Endothelial cell of umbilical vein (primary cell): ENCODE measurements around the gene RACGAP1. TPM values are rescaled to one million over a fixed set of nuclear protein-coding genes. Genes with fewer than 3 reads are reported as not detected.

ENCODE experiments used
- BruUV-seq: library from RNA; stranded (reverse); fragments of 400-500 nt; replicated peaks from 2 replicates; lab custom pipeline; 2021; lab: Mats Ljungman, UMichigan
- CTCF ChIA-PET: fragments of 300-600, 350-600 bp; sonication (Branson Sonifier 250); formaldehyde crosslinking; loops from one replicate; lab custom pipeline; 2021; ENCODE audit warnings: antibody characterized with exemption, inconsistent platforms; lab: Charles Lee
- POLR2A ChIA-PET: fragments of 300-600, 350-600 bp; sonication (Branson Sonifier 250); formaldehyde crosslinking; loops from one replicate; lab custom pipeline; 2021; ENCODE audit warnings: antibody characterized with exemption, inconsistent platforms; lab: Charles Lee
- DNase-seq: peaks from one replicate; pipeline ENCODE4 v3.0.0-alpha.2; 2011; ENCODE audit warnings: low read depth, low spot score
- FAIRE-seq: peaks from 2 replicates; lab custom pipeline; 2011; peaks lifted over from hg19 to GRCh38; lab: Jason Lieb, UNC
- H2AFZ ChIP-seq: 2 replicates; pipeline ENCODE4 v1.6.0; 2012; ENCODE audit warnings: low read depth, low read length, control low read depth, inconsistent platforms
- H3K27ac ChIP-seq: 2 replicates; pipeline ENCODE4 v1.5.1; 2011; ENCODE audit warnings: low read depth, mild to moderate bottlenecking, control low read depth, low read length, moderate library complexity; ENCODE audit not compliant: insufficient read depth
- H3K27me3 ChIP-seq, 2 experiments: 2 replicates each; pipeline versions ENCODE4 v1.6.0 to v1.6.1; 2011; ENCODE audit warnings: low read length in 2 of 2, mixed read lengths in 1 of 2; ENCODE audit not compliant: control insufficient read depth in 2 of 2, insufficient read depth in 2 of 2
- H3K36me3 ChIP-seq, 2 experiments: 2 replicates in 1 of 2; 3 replicates in 1 of 2; pipeline ENCODE4 v1.5.1; 2011; ENCODE audit warnings: low read length in 2 of 2, mild to moderate bottlenecking in 1 of 2, moderate library complexity in 1 of 2; ENCODE audit not compliant: control insufficient read depth in 2 of 2, insufficient read depth in 2 of 2; ENCODE audit errors: extremely low read depth in 1 of 2
- H3K4me1 ChIP-seq: 3 replicates; pipeline ENCODE4 v1.5.1; 2011; ENCODE audit warnings: mild to moderate bottlenecking, low read length; ENCODE audit not compliant: control insufficient read depth, insufficient read depth; ENCODE audit errors: extremely low read depth
- H3K4me2 ChIP-seq: 2 replicates; pipeline ENCODE4 v1.6.1; 2011; ENCODE audit warnings: low read length, control low read depth, mixed read lengths; ENCODE audit not compliant: insufficient read depth
- H3K4me3 ChIP-seq, 3 experiments: fragments of 200-600 bp in 1 of 3; sonication (generic), shearing (Covaris generic) in 1 of 3; replicated peaks in 1 of 3; 2 replicates each; pipeline ENCODE4 v1.5.1; 2011 to 2016; ENCODE audit warnings: control low read depth in 3 of 3, low read length in 3 of 3, mild to moderate bottlenecking in 2 of 3, inconsistent platforms in 1 of 3, low read depth in 1 of 3, moderate library complexity in 1 of 3; ENCODE audit not compliant: insufficient read depth in 1 of 3
- H3K79me2 ChIP-seq: 2 replicates; pipeline ENCODE4 v1.6.0; 2012; ENCODE audit warnings: low read length, inconsistent platforms; ENCODE audit not compliant: control insufficient read depth, insufficient read depth
- H3K9ac ChIP-seq: replicated peaks from 2 replicates; pipeline ENCODE3; 2011; ENCODE audit warnings: low read length, control low read depth; ENCODE audit not compliant: insufficient read depth; ENCODE audit errors: extremely low read depth
- H3K9me1 ChIP-seq: replicated peaks from 3 replicates; pipeline ENCODE4 v1.6.0; 2011; ENCODE audit warnings: mild to moderate bottlenecking, low read length; ENCODE audit not compliant: control insufficient read depth, insufficient read depth; ENCODE audit errors: extremely low read depth
- H3K9me3 ChIP-seq: replicated peaks from 2 replicates; pipeline ENCODE4 v1.5.1; 2012; ENCODE audit warnings: low read length, inconsistent platforms; ENCODE audit not compliant: control insufficient read depth, insufficient read depth
- H4K20me1 ChIP-seq: replicated peaks from 2 replicates; pipeline ENCODE3; 2011; ENCODE audit warnings: mild to moderate bottlenecking, low read length; ENCODE audit not compliant: control insufficient read depth, insufficient read depth; ENCODE audit errors: extremely low read depth
- CTCF ChIP-seq, 2 donors: IDR thresholded peaks; 1 replicate in 1 of 2; 2 replicates in 1 of 2; pipeline ENCODE4 v1.5.1; 2011; ENCODE audit warnings: low read length in 2 of 2, mild to moderate bottlenecking in 2 of 2, moderate library complexity in 2 of 2, control low read depth in 1 of 2, inconsistent platforms in 1 of 2, low read depth in 1 of 2; ENCODE audit not compliant: insufficient read depth in 1 of 2; ENCODE audit errors: extremely low read depth in 1 of 2
- EZH2 ChIP-seq: IDR thresholded peaks from 2 replicates; pipeline ENCODE4 v1.6.1; 2012; ENCODE audit warnings: borderline replicate concordance, low read depth, mild to moderate bottlenecking, moderate library complexity, low read length, inconsistent platforms; ENCODE audit not compliant: severe bottlenecking
- FOS ChIP-seq: IDR thresholded peaks from 2 replicates; pipeline ENCODE4 v1.6.1; 2011; ENCODE audit warnings: mild to moderate bottlenecking, low read length, moderate library complexity, borderline replicate concordance; ENCODE audit not compliant: insufficient read depth
- GATA2 ChIP-seq: IDR thresholded peaks from 2 replicates; pipeline ENCODE4 v1.7.0; 2011; ENCODE audit warnings: low read depth, mild to moderate bottlenecking, moderate library complexity, mixed read lengths, low read length; ENCODE audit not compliant: insufficient read length, insufficient read depth
- JUN ChIP-seq: IDR thresholded peaks from 2 replicates; pipeline ENCODE4 v1.6.1; 2011; ENCODE audit warnings: borderline replicate concordance, low read depth; ENCODE audit not compliant: insufficient read length, insufficient read depth
- MAX ChIP-seq: IDR thresholded peaks from 2 replicates; pipeline ENCODE4 v1.6.1; 2011; ENCODE audit not compliant: insufficient read depth, insufficient read length
- MYC ChIP-seq: IDR thresholded peaks from one replicate; pipeline ENCODE4 v1.6.1; 2011; ENCODE audit warnings: mild to moderate bottlenecking, low read depth, low read length
- POLR2A ChIP-seq: IDR thresholded peaks from 2 replicates; pipeline ENCODE4 v1.6.1; 2012; ENCODE audit warnings: low read depth, mild to moderate bottlenecking, control low read depth, low read length
- POLR2AphosphoS5 ChIP-seq: IDR thresholded peaks from 2 replicates; pipeline ENCODE4 v1.6.1; 2012; ENCODE audit warnings: low read depth, mild to moderate bottlenecking, control low read depth, low read length, moderate library complexity; ENCODE audit not compliant: insufficient read depth
- dilution Hi-C: fragments of 300-500 bp; cut with MboI; formaldehyde crosslinking; loops from one replicate; pipeline ENCODE4 v1.15.0; 2019; ENCODE audit warnings: low sequenced_read_pairs; ENCODE audit not compliant: extremely low pct_ligation_motif_present
- intact Hi-C: fragments of 100-400 bp; cut with micrococcal nuclease; formaldehyde crosslinking; loops from one replicate; pipeline ENCODE4 v1.10.0; 2022
- polyA plus RNA-seq, 4 experiments: library from polyadenylated mRNA; depleted of rRNA in 3 of 4; stranded (reverse) in 3 of 4; unstranded in 1 of 4; fragments of >200 nt; gene quantifications; 2 replicates each; pipeline versions ENCODE4 v1.2.1 to v1.2.3, GENCODE V29; 2011 to 2012; ENCODE audit warnings: missing spikeins in 1 of 4
- total RNA-seq: library from RNA; stranded (reverse); gene quantifications from 2 replicates; pipeline ENCODE4 v1.2.3, GENCODE V29; 2021

Gene RACGAP1
- total and polyA plus RNA-seq, 2 donors (not counting 3 experiments of a cell fraction or from before 2014, with no cell fraction given): 16.5 to 56.3 TPM

DNA sequence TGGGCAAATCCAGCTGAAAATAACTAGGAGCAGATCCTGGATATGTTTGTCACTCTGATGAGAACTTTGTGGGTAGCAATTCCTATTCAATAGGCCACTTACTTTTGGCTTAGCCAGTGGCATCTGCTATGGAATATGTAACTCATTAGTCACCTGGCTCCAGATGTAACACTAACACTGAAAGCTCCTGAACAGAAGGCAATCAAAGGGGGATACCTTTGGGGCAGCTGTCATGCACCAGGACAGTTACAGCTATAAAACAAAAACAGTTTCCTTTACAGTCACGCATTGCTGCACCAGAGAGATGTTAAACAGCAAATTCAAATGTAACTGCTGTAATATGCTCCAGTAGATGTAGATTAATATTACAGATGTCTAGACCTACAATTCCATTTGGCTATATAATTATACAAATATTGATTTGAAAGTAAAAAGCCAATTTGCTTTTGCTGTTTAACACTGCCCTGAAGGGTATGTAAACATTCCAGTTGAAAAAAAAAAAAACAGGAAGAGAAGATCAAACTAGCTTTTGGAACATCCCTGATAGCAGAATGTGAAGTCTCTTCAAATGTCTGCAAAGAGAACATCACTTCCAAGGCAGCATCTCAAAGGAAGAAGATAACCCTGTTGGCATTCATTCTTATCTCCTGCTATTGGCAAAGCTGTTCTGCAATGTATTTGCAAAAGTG, 18.4 kb downstream of the RACGAP1 start:
- H3K9me3 ChIP-seq: no peaks in the 10 kb centered on the region
- peaks cover 3% of the 10 kb centered on the region for H3K4me1 ChIP-seq
- no peak overlapping the region for H3K27ac ChIP-seq
- H3K36me3 ChIP-seq: peaks cover 0 to 3% of the 10 kb centered on the region in 2 experiments
- H3K27me3 ChIP-seq: no peaks in the 10 kb centered on the region
- no peak overlapping the region for H2AFZ ChIP-seq
- CTCF ChIA-PET: interaction anchor here (1.6 to 4.1 kb wide), 6 partner anchors 10 to 63 kb away, joined by 5 to 17 read pairs (median 12); partner anchors contain the start of gene RACGAP1
- FAIRE-seq (peak; percentile 38), DNase-seq (no peak)
- POLR2A ChIA-PET: no interaction called here
- no peaks in the 10 kb centered on the region for H3K9me1 ChIP-seq
- peaks cover 26% of the 10 kb centered on the region for H3K79me2 ChIP-seq
- no peak overlapping the region for H3K4me2 ChIP-seq
- intact Hi-C loops: no loop called here
- no peak overlapping the region for H3K4me3 ChIP-seq
- BruUV-seq: no TSS peak
- dilution Hi-C loops: no loop called here
- TF ChIP-seq POLR2A (no peak), MYC (no peak), MAX (no peak), GATA2 (no peak), FOS (no peak), POLR2AphosphoS5 (no peak), JUN (no peak), CTCF (IDR thresholded peaks at IDR 0.05; ENCODE audit: extremely low read depth in 1 of 2, insufficient read depth in 1 of 2, low read depth in 1 of 2, low read length in 2 of 2) (no peak), EZH2 (no peak)
- peaks cover 2% of the 10 kb centered on the region for H4K20me1 ChIP-seq
- no peak overlapping the region for H3K9ac ChIP-seq
